Fibroblast of skin of scalp (primary cell): ENCODE measurements around the gene PEX14.

Experiments
- DNase-seq: peaks from one replicate; pipeline ENCODE4 v3.0.0-alpha.2; 2013

PEX14 gene

GRCh38 chr1:10620776-10621175 is 146.0 kb downstream of the PEX14 start:
- no peak for DNase-seq

DNA sequence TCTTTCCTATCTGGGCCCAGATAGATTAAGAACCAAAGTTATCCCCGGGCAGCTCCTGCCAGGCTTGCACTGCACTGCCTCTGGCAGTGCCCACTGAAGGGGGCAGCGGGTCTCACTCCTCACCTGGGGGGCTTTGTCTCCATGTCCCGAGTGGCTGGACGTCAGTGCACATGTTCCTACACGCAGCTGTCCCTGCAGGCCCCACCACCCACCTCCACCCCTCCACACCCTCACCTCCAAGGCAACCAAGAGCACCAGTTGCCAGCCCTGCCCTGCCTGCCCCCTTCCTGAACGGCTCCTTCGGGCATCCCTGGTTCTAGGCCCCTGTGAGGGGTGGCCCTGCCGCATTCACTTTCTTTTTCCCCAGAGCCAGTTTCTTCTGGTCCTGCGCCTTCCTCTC is 147.2 kb downstream of the PEX14 start:
- DNase-seq: no peak

- DNase-seq: no peak
Measured at GRCh38 chr1:10622910-10623685, 148.3 kb downstream of the PEX14 start.

- DNase-seq: no peak
Measured at GRCh38 chr1:10623686-10624145, 149.0 kb downstream of the PEX14 start.

DNA sequence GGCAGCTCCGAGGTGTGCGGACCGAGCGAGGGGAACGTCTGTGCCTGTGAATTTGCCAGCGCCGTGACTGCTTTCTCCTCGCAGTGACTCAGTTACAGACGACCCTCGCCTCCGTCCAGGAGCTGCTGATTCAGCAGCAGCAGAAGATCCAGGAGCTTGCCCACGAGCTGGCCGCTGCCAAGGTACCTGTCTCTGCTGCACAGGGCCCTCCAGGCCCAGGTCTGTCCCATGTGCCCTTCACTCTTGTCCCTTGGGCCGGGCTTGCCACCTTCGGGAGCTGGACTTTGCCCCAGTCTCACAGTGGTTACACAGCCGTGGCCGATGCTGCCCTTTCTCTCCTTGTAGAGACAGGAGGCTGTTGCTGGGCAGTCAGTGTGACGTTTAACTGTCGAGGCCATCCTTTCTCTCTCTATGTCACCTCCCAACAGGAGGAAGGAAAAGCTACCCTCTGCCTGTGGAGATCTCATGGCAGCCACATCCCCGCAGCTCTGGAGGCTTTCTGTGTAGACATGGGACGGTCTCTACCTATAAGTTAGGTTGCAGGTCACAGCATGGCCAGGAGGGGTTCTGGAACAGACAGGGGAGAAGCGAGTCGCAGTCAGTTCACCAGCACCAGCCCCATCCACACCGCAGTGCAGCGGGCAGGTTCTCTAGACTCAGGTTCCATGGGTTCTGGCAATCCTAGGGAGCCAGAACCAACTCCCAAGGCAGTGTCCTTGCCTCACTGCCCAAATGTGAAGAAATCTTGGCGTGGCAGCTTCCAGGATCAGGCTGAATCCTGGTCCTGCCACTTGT is 149.7 kb downstream of the PEX14 start:
- no peak for DNase-seq

- no peak for DNase-seq
Measured at GRCh38 chr1:10625076-10625475, 150.3 kb downstream of the PEX14 start.

- DNase-seq: peak; percentile 49
Measured at GRCh38 chr1:10625554-10625953, 150.8 kb downstream of the PEX14 start.

- DNase-seq: no peak
Measured at GRCh38 chr1:10626131-10626731, 151.5 kb downstream of the PEX14 start.

DNA sequence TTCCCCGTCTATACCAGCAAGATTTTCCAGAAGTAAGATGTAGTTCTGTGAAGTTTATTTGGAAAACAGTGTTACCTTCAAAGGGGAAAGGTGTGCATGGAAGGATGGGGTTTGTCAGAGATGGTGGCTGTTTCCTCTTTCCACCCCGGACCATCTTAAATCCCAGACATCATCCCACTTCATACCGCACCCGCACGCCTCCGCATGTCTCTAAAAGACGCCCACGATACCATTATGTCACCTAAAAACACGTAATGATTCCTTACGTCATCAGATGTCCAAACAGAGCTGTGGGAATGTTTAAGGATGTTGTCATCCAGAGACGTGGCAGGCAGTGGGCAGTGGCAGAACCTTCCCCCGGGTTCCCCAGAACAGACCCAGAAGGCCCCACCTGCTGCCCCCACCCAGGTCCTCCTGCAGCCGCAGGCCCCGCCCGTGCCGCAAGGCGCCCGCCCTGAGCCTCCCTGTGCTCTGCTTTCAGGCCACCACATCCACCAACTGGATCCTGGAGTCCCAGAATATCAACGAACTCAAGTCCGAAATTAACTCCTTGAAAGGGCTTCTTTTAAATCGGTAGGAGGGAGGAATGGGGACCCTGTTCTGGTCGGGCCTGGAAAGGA is 152.2 kb downstream of the PEX14 start:
- DNase-seq: no peak

- DNase-seq: no peak
Measured at GRCh38 chr1:10628685-10629084, 153.9 kb downstream of the PEX14 start.

GRCh38 chr1:10629091-10629815 is 154.5 kb downstream of the PEX14 start:
- no peak for DNase-seq

GRCh38 chr1:10629816-10630571 is 155.2 kb downstream of the PEX14 start:
- no peak for DNase-seq

- no peak for DNase-seq
Measured at GRCh38 chr1:10630661-10631120, 155.9 kb downstream of the PEX14 start.

DNA sequence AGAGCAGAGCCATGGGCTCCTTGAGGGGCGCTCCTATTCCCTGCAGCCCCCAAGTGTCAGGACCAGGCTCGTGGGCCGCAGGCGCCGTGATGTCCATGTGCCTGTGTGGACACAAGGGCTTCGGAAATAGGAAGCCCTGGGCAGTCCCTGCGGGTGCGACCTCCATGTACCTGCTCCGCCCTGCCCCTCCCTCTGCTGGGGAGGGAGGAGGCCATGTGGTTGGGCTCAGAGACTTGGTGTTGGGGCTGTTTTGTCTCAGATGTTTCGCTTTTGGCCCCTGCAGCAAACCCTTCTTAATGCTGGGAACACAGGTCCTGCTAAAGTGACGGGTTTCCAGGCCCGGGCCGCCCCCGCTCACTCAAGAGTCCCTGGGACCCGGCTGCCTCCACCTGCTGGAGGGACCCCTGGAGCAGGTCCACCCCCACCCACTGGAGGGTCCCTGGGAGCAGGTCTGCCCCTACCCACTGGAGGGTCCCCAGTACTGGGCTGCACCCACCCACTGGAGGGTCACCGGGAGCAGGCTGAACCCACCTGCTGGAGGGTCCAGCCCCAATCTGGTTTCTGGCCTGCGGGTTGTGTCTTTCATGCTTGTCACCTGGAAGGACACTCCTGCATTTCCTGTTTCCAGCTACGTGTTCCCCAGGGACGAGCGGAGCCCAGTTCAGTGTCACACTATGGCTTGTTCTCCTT is 156.5 kb downstream of the PEX14 start:
- DNase-seq: no peak

DNA sequence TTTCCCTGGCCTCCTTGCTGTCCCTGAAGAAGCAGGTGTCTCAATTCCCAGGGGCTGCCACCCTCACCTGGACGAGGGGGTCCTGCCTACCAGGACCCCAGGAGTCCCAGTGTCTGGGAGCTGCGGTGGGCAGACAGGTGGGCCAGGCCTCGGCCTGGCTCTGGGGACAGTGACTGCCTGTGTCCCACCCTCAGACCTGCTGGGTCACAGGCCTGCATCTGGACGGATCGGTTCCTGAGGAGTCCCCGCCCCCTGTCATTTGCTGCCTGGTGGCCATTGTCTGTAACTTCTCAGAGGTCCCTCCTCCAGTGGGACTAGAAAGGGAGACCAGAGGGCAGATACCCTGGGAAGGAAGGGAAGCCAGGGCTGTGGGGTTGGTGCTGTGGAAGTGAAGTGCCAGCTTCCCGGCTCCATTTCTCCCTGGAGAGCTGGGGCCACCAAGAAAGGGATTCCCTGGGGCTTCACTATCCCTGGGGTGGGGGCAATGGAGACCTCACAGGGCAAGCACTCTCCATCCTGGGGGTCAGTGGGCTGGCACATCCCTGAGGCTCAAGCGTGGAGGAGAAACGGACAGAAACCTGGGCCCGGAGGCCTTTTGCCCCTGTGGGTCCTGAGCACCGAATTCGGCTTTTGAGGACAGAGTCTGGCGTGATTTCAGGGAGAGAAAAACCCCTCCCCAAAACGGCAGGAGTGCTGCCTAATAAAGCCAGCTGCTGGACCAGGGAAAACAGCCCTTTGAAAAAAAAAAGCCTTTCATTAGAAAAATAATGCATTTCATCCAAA is 157.3 kb downstream of the PEX14 start:
- DNase-seq: peak; percentile 72

GRCh38 chr1:10632691-10633090 is 157.9 kb downstream of the PEX14 start:
- DNase-seq: peak; percentile 35

GRCh38 chr1:10633416-10633815 is 158.7 kb downstream of the PEX14 start:
- DNase-seq: no peak

- no peak for DNase-seq
Measured at GRCh38 chr1:10634075-10634427, 159.3 kb downstream of the PEX14 start.

DNA sequence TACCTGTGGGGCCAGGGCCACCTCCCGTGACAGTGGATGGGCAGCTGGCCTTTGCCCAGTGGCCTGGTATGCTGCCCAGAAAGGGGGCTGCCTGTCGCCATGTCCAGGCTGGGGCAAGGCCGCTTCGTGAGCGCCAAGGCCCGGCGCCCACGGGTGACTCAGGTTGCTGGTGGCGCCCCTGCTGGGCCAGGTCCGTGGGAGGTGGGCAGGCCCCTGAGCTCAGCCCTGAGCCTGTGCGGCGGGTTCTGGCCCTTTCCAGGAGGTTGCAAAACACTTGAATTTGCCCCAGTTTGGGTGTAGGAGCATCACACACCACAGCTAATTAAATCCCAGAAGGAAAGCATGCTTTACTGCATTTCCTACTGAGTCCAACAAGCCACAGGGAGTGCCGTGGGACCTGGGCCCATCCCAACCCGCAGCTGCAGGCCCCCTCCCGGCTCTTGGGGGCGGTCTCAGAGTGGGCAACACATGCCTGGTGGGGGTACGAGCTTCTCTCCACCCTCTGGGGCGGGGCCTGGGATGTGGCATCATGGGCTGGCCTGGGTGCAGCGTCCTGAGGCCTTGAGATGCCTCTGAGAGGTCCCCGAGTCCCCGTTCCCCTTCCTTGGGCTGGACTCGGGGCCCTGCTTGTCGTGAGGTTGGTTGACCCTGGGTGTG is 159.8 kb downstream of the PEX14 start:
- peak; percentile 93 for DNase-seq
